Measurements from ENCODE around the gene ADAMTSL1. TPM values are rescaled to one million over a fixed set of nuclear protein-coding genes. Genes with fewer than 3 reads are reported as not detected.

Gene ADAMTSL1
- total RNA-seq, 2 experiments from 2014 or later = not detected

DNA sequence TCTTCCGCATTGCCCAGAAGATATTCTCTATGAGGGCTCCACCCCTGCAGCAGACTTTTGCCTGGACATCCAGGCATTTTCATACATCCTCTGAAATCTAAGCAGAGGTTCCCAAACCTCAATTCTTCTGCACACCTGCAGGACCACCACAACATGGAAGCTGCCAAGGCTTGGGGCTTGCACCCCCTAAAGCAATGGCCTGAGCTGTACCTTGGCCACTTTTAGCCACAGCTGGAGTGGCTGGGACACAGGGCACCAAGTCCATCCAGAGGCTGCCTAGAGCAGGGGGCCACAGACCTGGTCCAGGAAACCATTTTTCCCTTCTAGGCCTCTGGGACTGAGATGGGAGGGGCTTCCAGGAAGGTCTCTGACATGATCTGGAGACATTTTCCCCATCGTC, 60.7 kb downstream of the ADAMTSL1 start:
- no peaks in the 10 kb centered on the region for H3K4me1 Mint-ChIP-seq
- ChIA-PET POLR2A (no interaction called here), CTCF (no interaction called here)
- H3K36me3 Mint-ChIP-seq (ENCODE audit: low read depth) = peaks cover 3% of the 10 kb centered on the region
- H3K27me3 Mint-ChIP-seq = no peaks in the 10 kb centered on the region
- H3K27ac Mint-ChIP-seq = no peak overlapping the region
- no peak for DNase-seq
- peaks cover 19% of the 10 kb centered on the region for H3K9me3 Mint-ChIP-seq
- no peak overlapping the region for H3K4me3 Mint-ChIP-seq

DNA sequence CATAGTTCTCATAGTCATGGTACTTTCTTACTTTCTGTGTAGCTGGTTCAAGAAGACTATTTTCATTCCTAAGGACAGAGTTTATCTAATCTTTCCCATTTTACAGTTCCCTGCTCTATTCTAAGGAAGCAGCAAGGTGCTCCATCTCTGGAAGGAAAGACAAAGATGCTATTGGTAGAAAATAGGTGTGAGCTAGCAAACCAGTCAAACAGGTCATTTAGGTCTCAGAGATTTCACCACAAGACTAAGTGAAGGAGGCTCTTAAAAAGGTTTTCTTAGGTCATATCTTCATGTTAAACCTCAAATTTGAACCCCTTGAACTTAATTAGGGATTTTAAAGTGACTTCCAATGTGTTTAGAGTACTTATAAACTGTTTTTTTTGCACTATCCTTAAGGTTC, 62.6 kb downstream of the ADAMTSL1 start:
- no peak overlapping the region for H3K27ac Mint-ChIP-seq
- H3K36me3 Mint-ChIP-seq (ENCODE audit: low read depth) = peaks cover 3% of the 10 kb centered on the region
- H3K27me3 Mint-ChIP-seq = no peaks in the 10 kb centered on the region
- H3K4me3 Mint-ChIP-seq = no peak overlapping the region
- ChIA-PET POLR2A (no interaction called here), CTCF (no interaction called here)
- H3K9me3 Mint-ChIP-seq = peaks cover 19% of the 10 kb centered on the region
- H3K4me1 Mint-ChIP-seq = no peaks in the 10 kb centered on the region
- no peak for DNase-seq

DNA sequence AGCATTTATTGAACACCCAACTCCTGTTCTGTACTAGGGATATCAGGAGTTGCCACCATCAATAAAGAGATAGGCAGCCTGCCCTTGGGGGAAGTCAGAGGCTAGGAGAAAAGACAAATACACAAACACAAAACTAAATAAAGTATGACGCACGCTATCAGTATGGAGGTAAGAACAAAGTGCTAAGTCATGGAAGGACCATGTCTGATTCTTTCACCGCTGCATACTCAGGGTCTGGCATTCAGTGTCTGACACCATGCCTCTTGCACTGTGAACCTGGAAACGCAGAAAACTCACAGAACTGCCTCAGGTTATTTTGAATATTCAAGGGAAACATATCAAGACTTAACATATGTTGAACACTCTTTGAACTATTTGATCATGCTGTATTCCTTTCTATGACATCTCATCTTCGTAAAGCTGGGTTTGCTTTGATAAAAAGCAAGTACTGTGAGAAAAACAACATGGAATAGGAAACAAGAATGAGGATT, 65.3 kb downstream of the ADAMTSL1 start:
- no peak for DNase-seq
- no peaks in the 10 kb centered on the region for H3K27me3 Mint-ChIP-seq
- no peaks in the 10 kb centered on the region for H3K4me1 Mint-ChIP-seq
- H3K4me3 Mint-ChIP-seq = no peak overlapping the region
- no peaks in the 10 kb centered on the region for H3K36me3 Mint-ChIP-seq (ENCODE audit: low read depth)
- CTCF ChIA-PET = no interaction called here
- H3K27ac Mint-ChIP-seq = no peak overlapping the region
- H3K9me3 Mint-ChIP-seq = peaks cover 13% of the 10 kb centered on the region
- POLR2A ChIA-PET = no interaction called here

DNA sequence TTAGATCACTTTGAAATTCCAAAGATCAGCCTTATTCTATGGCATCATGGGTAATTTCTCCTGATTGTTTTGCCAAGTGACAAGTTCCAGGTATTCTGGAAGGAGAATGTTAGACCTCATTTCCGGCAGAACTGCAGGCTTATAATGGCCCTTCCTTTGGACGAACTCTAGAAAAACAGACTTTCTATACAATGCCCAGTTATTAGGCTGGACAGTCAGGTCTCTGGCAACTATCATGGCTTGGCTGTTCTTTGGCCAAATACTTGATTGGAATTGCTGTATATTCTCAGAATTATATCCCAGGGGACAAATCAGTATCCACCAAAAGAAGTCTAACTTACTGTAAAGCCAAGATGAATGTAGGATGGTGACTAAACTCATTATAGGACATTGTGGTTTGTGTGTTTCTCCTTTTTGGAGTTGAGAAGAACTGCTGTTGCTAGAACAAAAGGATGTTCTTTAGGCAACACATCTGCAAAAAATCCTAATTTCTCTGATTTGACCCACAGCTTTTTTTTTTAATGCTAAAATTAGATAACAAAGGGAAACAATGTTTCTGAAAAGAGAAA, 69.0 kb downstream of the ADAMTSL1 start:
- no peaks in the 10 kb centered on the region for H3K9me3 Mint-ChIP-seq
- CTCF ChIA-PET = no interaction called here
- H3K4me1 Mint-ChIP-seq = no peaks in the 10 kb centered on the region
- no peak overlapping the region for H3K27ac Mint-ChIP-seq
- no peak overlapping the region for H3K4me3 Mint-ChIP-seq
- no peaks in the 10 kb centered on the region for H3K36me3 Mint-ChIP-seq (ENCODE audit: low read depth)
- DNase-seq = no peak
- POLR2A ChIA-PET = no interaction called here
- no peaks in the 10 kb centered on the region for H3K27me3 Mint-ChIP-seq

DNA sequence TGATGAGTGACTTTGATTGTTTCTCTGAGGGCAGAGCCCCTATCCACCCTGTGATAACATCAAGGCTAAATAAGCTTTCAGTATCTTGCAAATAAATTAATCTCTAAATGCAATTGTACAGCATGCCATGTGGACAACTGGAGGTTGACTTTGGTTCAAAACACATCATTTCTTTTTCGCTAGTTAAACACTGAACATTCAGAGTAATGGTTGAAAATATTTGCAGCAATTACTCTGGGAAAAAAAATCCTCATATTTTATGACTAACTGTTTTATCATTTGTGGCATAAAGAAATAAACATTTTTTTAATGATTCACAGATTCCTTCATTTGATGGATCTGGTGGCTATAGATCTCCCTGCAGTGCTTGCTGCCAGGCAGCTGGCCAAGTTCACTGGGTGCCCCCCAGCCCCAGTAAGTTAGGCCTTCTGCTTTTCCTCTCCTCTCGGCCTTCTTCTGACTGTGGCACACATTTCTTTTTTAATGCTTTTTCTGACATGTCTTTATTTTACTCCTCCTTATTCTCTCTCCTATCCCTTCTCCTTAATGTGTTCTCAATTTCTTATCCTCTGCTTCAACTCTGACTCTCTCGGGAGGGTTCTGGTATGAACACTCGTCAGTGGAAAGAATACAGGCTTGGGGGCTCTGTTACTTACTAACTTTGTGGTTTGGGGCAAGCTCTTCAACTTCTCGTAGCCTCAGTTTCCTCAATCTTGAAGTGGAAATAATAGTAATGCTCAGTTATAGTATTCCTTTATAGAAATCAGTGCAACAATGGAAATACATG, 69.6 kb downstream of the ADAMTSL1 start:
- no peaks in the 10 kb centered on the region for H3K4me1 Mint-ChIP-seq
- no peak overlapping the region for H3K4me3 Mint-ChIP-seq
- DNase-seq = no peak
- no peaks in the 10 kb centered on the region for H3K9me3 Mint-ChIP-seq
- H3K27me3 Mint-ChIP-seq = no peaks in the 10 kb centered on the region
- H3K36me3 Mint-ChIP-seq (ENCODE audit: low read depth) = no peaks in the 10 kb centered on the region
- H3K27ac Mint-ChIP-seq = no peak overlapping the region
- ChIA-PET CTCF (no interaction called here), POLR2A (no interaction called here)

DNA sequence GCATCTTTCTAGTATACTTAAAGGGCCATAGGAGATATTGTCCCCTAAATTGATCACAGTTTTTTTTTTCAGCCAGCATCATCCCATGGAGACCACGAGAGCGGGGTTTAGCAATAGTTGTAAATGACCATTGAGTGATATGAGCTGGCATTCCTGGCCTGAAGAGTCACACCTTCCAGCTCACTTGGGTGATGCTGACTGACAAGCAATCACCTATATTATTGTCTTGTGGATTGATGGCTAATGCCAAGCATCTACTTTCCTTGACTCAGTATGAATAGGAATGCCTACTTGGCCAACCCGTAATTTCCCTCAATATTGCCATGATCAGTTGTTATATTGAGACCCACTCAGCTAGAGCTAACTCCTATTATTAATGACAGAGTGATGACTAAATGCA, 70.5 kb downstream of the ADAMTSL1 start:
- Mint-ChIP-seq H3K4me3 (no peak overlapping the region), H3K27me3 (no peaks in the 10 kb centered on the region), H3K27ac (no peak overlapping the region), H3K9me3 (no peaks in the 10 kb centered on the region), H3K4me1 (no peaks in the 10 kb centered on the region), H3K36me3 (ENCODE audit: low read depth) (no peaks in the 10 kb centered on the region)
- POLR2A ChIA-PET = no interaction called here
- DNase-seq = no peak
- CTCF ChIA-PET = no interaction called here

DNA sequence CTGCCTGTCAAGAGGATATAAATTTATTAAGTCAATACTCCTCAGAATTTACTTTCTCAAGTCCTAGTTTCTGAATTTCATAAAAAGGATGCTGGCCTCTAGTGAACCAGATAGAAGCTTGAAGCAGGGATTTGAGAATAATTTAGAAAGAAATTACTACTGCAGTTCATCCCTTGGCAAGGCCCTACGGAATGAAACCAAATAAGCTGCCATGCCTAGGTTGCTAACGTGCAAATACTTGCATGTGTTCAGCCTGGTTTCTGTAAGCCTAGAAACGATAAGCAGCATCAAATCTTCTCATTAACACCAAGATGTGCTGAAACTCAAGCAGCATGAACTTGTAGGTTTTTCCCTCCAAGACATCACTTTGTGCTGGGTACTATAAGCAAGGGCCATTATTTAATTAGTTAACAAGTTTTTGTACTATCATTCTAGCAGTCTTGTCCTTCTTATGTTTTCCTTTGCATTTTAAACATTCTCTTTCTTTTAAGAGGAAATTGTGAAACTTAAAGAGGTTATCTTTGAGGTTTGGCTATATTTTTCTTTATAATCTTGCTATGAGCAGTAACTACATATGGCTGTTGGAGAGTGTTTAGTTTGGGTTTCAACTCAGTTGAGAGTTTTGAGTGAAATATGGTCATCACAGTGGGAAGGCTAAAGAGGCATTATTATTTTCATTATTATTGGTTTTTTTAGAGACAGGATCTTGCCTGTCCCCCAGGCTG, 71.8 kb downstream of the ADAMTSL1 start:
- ChIA-PET POLR2A (no interaction called here), CTCF (no interaction called here)
- no peak overlapping the region for H3K27ac Mint-ChIP-seq
- H3K9me3 Mint-ChIP-seq = no peaks in the 10 kb centered on the region
- DNase-seq = no peak
- no peaks in the 10 kb centered on the region for H3K36me3 Mint-ChIP-seq (ENCODE audit: low read depth)
- no peak overlapping the region for H3K4me3 Mint-ChIP-seq
- H3K27me3 Mint-ChIP-seq = no peaks in the 10 kb centered on the region
- no peaks in the 10 kb centered on the region for H3K4me1 Mint-ChIP-seq

DNA sequence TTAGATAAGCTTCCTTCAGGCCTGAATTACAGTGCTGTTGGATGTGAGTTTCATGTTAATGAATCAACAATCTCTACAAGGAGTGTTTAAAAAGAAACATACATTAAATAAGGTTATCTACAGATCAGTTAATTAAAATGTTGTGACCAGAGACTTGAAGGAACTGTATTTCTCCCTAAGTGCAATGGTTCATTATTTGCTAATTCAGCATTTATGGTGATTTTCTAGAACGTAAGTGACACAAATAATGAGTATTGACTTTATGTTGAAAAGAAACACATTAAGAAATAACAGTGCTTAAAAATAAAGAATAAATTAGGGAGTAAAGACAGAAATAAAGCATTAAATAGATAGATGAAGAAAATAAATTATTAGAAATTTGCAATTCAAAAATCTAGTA, 74.5 kb downstream of the ADAMTSL1 start:
- Mint-ChIP-seq H3K36me3 (ENCODE audit: low read depth) (no peaks in the 10 kb centered on the region), H3K27ac (no peak overlapping the region), H3K4me1 (no peaks in the 10 kb centered on the region), H3K4me3 (no peak overlapping the region), H3K9me3 (no peaks in the 10 kb centered on the region), H3K27me3 (no peaks in the 10 kb centered on the region)
- POLR2A ChIA-PET = no interaction called here
- no peak for DNase-seq
- CTCF ChIA-PET = no interaction called here

DNA sequence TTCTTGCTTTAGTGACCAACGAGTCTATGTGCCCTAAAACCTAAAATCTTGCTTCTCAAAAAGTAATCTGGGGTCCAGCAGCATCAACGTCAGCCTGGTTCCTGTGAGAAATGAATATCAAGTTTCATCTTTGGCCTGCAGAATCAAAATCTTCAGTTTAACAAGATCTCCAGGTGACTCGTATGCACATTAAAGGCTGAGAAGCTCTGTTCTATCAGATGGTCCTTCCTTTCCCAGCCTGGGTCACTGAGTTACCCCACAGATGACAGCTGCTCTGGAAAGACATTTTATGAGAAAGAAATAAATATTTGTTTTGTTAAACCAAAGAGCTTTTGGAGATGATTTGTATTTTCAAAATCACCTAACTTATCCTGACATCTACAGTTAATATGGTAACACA, 75.8 kb downstream of the ADAMTSL1 start:
- CTCF ChIA-PET = no interaction called here
- POLR2A ChIA-PET = no interaction called here
- H3K9me3 Mint-ChIP-seq = no peaks in the 10 kb centered on the region

DNA sequence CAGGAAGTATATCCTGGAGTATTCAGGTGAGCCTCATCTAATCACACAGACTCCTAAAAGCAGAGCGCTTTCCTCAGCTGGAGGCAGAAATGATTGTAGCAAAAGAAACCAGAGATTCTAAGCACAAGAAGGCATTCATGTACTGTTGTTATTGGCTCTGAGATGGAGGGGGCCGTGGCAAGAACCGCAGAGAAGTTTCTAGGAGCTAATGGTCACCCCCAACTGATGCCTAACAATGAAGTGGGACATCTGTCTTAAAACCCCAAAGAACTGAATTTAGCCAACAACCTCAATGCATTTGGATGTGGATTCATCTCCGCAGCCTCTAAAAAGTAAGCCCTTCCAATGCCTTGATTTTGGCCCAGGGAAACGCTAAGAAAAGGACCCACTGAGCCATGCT, 76.3 kb downstream of the ADAMTSL1 start:
- no peak for DNase-seq
- Mint-ChIP-seq H3K27me3 (no peaks in the 10 kb centered on the region), H3K9me3 (no peaks in the 10 kb centered on the region), H3K4me3 (no peak overlapping the region), H3K4me1 (no peaks in the 10 kb centered on the region), H3K36me3 (ENCODE audit: low read depth) (no peaks in the 10 kb centered on the region), H3K27ac (no peak overlapping the region)
- ChIA-PET CTCF (no interaction called here), POLR2A (no interaction called here)

More for the DNA sequence above, 75.8 kb downstream of the ADAMTSL1 start:
- Mint-ChIP-seq H3K27ac (no peak overlapping the region), H3K4me3 (no peak overlapping the region), H3K4me1 (no peaks in the 10 kb centered on the region), H3K27me3 (no peaks in the 10 kb centered on the region), H3K36me3 (ENCODE audit: low read depth) (no peaks in the 10 kb centered on the region)
- no peak for DNase-seq

DNA sequence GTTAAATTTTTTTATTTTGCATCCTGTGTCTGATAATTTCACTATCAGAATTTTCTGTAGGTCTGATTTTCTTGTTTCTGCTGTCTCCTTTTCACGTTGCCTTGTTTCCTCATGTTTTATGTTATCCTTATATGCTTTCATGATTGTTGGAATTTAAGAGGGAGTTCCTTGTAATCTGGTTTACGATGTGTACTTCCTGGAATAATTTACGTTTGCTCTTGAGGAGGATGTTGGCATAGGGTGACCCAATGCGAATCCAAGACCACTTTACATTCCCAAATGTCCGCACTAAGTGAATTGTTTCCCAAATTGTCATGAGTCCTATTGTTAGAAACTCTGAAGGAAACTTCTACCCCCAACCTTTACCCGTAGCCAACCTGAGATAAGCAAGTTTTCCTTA, 80.3 kb downstream of the ADAMTSL1 start:
- H3K4me1 Mint-ChIP-seq = no peaks in the 10 kb centered on the region
- H3K36me3 Mint-ChIP-seq (ENCODE audit: low read depth) = no peaks in the 10 kb centered on the region
- ChIA-PET CTCF (no interaction called here), POLR2A (no interaction called here)
- H3K27ac Mint-ChIP-seq = no peak overlapping the region
- H3K4me3 Mint-ChIP-seq = no peak overlapping the region
- DNase-seq = no peak
- H3K27me3 Mint-ChIP-seq = no peaks in the 10 kb centered on the region
- no peaks in the 10 kb centered on the region for H3K9me3 Mint-ChIP-seq

DNA sequence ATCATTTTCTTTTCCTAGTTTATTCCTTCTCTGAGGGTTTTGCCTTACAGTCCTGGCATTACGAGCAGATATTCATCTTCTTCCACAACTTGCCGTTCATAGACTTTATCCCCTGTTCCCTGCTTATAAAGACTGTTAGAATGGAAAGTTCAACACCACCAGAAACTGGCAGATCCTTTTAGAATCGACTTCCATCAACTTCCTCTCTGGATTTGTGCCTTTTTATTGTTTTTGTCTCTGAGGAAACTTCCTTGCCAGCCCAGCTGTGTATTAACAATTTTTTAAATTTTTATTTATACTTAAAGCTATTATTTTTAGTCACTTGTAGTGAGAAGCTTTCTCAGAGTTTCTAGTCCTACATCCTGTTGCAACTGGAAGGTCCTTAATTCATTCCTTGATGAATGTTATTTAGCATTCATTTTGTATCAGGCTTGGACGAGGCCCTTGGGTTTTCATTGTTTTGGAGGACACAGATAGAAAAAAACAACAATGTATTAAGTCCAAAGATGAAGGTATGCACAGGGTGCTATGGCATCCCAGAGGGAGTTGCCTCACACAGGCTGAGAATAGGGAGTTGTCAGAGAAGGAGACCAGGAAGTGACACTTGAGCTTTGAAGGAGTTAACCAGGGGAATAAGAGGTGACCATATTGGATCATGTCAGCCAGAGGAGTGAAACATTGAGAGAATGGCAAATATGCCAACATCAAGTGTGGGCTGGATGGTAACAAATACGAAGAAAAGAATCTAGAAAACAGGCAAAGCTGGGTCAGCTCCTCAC, 81.3 kb downstream of the ADAMTSL1 start:
- Mint-ChIP-seq H3K36me3 (ENCODE audit: low read depth) (no peaks in the 10 kb centered on the region), H3K9me3 (peaks cover 4% of the 10 kb centered on the region), H3K4me1 (no peaks in the 10 kb centered on the region), H3K27me3 (no peaks in the 10 kb centered on the region), H3K27ac (no peak overlapping the region), H3K4me3 (no peak overlapping the region)
- ChIA-PET CTCF (no interaction called here), POLR2A (no interaction called here)
- DNase-seq = no peak
